K562 treated with DMSO at 1 percent for 24 hours (cell line): Measurements from ENCODE around the gene PLD1. TPM values are rescaled to one million over a fixed set of nuclear protein-coding genes. Genes with fewer than 3 reads are reported as not detected.

Experiments
- total RNA-seq: library from RNA; unstranded; fragments of 300-600 nt; gene quantifications from 2 replicates; pipeline ENCODE4 v1.2.3, GENCODE V29; 2022; ENCODE audit warnings: low read depth; ENCODE audit not compliant: insufficient read depth

PLD1 gene, protein sequence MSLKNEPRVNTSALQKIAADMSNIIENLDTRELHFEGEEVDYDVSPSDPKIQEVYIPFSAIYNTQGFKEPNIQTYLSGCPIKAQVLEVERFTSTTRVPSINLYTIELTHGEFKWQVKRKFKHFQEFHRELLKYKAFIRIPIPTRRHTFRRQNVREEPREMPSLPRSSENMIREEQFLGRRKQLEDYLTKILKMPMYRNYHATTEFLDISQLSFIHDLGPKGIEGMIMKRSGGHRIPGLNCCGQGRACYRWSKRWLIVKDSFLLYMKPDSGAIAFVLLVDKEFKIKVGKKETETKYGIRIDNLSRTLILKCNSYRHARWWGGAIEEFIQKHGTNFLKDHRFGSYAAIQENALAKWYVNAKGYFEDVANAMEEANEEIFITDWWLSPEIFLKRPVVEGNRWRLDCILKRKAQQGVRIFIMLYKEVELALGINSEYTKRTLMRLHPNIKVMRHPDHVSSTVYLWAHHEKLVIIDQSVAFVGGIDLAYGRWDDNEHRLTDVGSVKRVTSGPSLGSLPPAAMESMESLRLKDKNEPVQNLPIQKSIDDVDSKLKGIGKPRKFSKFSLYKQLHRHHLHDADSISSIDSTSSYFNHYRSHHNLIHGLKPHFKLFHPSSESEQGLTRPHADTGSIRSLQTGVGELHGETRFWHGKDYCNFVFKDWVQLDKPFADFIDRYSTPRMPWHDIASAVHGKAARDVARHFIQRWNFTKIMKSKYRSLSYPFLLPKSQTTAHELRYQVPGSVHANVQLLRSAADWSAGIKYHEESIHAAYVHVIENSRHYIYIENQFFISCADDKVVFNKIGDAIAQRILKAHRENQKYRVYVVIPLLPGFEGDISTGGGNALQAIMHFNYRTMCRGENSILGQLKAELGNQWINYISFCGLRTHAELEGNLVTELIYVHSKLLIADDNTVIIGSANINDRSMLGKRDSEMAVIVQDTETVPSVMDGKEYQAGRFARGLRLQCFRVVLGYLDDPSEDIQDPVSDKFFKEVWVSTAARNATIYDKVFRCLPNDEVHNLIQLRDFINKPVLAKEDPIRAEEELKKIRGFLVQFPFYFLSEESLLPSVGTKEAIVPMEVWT
- total RNA-seq, result 21.3 and 22.3 TPM in 2 replicates

DNA sequence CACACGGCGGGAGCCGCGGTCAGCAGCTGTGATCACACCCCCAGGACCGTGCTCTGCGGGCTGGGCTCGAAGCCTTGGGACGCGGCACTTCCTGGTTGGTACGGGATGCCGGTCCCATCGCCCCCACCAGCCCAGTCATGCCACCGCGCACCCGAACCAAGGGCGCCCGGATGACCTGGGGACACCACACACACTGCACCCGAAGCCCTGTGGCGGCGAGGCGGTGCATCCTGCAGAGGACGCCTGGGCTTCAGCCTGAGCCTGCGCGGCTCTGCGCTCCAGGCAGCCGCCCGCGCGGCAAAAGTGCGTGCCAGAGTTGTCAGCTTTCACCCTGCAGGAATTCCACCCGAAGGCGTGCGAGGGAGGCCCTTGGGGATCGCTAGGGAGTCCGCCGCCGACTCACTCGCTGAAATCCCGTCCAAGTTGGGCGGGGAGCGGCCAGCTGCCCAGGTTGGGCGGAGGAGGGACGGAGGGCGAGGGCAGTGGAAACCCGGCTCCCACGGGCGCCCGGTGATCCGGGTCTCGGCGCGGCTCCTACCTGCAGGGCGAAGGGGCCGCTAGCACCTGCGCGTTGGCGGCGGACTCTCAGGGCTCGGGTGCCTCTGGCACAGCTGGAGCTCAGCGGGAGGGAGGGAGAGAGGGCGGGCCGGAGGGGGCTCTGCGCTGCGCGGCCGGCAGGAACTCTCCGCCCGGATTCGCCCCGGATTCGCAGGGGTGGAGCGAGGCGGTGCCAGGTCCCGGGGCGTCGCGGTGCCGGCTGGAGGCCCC is at the start of gene PLD1:
Gene PLD1, minus strand, starts transcription at position 623 of the 768 bp plus-strand sequence. CDS start 72,432 bp downstream, outside the sequence.

DNA sequence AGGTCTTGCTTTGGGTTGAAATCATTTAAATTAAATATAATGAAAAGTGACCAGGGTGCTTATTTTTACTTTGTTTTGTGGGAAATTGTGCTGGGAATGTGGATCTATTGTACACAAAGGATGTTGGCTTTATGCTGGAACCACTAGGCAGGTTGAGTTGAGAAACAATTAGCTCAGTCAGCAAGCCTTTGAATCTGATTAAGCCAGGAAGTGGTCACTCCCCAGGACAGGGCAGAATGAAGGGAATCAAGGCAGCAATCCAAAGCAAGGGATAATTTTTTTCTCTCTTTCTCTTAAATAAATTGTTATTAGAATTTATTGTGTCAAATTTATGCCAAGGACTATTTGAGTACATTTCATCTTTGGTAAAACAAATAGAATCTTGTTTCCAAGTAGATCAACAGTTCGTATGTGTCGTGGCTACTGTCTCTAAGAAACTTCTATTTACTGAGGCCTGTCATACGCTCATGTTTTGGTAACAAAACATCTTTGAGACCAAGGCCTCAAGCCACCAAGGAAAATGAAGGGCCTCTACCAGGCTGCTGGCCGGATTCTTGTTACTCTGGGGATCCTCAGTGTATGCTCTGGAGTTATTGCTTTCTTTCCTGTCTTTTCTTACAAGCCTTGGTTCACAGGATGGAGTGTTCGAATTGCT is 32.7 kb upstream of the PLD1 start, which contains the start of gene TMEM212:
Gene TMEM212, plus strand, starts transcription at position 486 of the 655 bp plus-strand sequence. Its CDS starts 35 bp downstream, at position 521.

Other genes starting within 250 kb of the PLD1 start
- gene TMEM212, start 32.9 kb upstream of the PLD1 start, total RNA-seq, result not detected in 2 replicates
- gene FNDC3B, start 229.1 kb upstream of the PLD1 start, total RNA-seq, result 11.1 and 15.5 TPM in 2 replicates